Ishikawa (cell line): Measurements from ENCODE around the gene CCR5.

Source experiments
- EP300 ChIP-seq: IDR thresholded peaks from 2 replicates; pipeline ENCODE4 v1.6.1; 2012; ENCODE audit warnings: borderline replicate concordance
- NFIC ChIP-seq: IDR thresholded peaks from 2 replicates; pipeline ENCODE4 v1.6.1; 2012
- REST ChIP-seq: IDR thresholded peaks from 2 replicates; pipeline ENCODE4 v1.6.1; 2012; ENCODE audit warnings: low read depth, mild to moderate bottlenecking
- TEAD4 ChIP-seq: IDR thresholded peaks from 2 replicates; pipeline ENCODE4 v1.6.1; 2012
- YY1 ChIP-seq: IDR thresholded peaks from 2 replicates; pipeline ENCODE4 v1.6.1; 2012; ENCODE audit warnings: low read depth

GRCh38 chr3:46400000-46400734 is 29.4 kb downstream of the CCR5 start:
- no peak for TF ChIP-seq EP300
- TF ChIP-seq YY1: no peak
- no peak for TF ChIP-seq NFIC
- TF ChIP-seq TEAD4: no peak
- no peak for TF ChIP-seq REST
